Activated T-helper 9 cell treated with anti-CD3 and anti-CD28 coated beads, Interleukin-2, amount 50 U/mL, for 16 hours (primary cell): ENCODE data around the gene ATAD1.
"Not testable (repeated sequence)": the region's sequence is repeated elsewhere in the genome, so short reads cannot be mapped to it uniquely, and the experiment has no call there.

Experiments
- DNase-seq: peaks from one replicate; pipeline ENCODE4 v3.0.0-alpha.2; 2020; ENCODE audit warnings: low read depth

The ATAD1 gene

GRCh38 chr10:87846023-87846422 lies 28.0 kb upstream of the ATAD1 start:
- no peak for DNase-seq

GRCh38 chr10:87845624-87845998 lies 27.6 kb upstream of the ATAD1 start:
- no peak for DNase-seq

- no peak for DNase-seq
Observed at GRCh38 chr10:87844837-87845623, 27.0 kb upstream of the ATAD1 start.

- no peak for DNase-seq
Observed at GRCh38 chr10:87843714-87844113, 25.7 kb upstream of the ATAD1 start.

GRCh38 chr10:87842776-87843497 lies 24.9 kb upstream of the ATAD1 start:
- DNase-seq, result no peak

GRCh38 chr10:87842220-87842641 lies 24.2 kb upstream of the ATAD1 start:
- no peak for DNase-seq

GRCh38 chr10:87841186-87841585 lies 23.2 kb upstream of the ATAD1 start:
- DNase-seq, result no peak

GRCh38 chr10:87838650-87839049 lies 20.6 kb upstream of the ATAD1 start:
- no peak for DNase-seq

- DNase-seq, result no peak
Observed at GRCh38 chr10:87837445-87837844, 19.4 kb upstream of the ATAD1 start.

- no peak for DNase-seq
Observed at GRCh38 chr10:87836098-87836497, 18.1 kb upstream of the ATAD1 start.

- no peak for DNase-seq
Observed at GRCh38 chr10:87829986-87830729, 12.1 kb upstream of the ATAD1 start.

- not testable (repeated sequence) for DNase-seq
Observed at GRCh38 chr10:87829051-87829450, 11.0 kb upstream of the ATAD1 start.

- no peak for DNase-seq
Observed at GRCh38 chr10:87827681-87828080, 9.7 kb upstream of the ATAD1 start.

- no peak for DNase-seq
Observed at GRCh38 chr10:87826653-87827052, 8.6 kb upstream of the ATAD1 start.

GRCh38 chr10:87819289-87819585 lies 1.2 kb upstream of the ATAD1 start:
- no peak for DNase-seq

- peak; percentile 47 for DNase-seq
Observed at GRCh38 chr10:87818505-87819288, 671 bp upstream of the ATAD1 start.

- no peak for DNase-seq
Observed at GRCh38 chr10:87816898-87817608, 973 bp downstream of the ATAD1 start.

- DNase-seq, result no peak
Observed at GRCh38 chr10:87816163-87816897, 1.7 kb downstream of the ATAD1 start.

- no peak for DNase-seq
Observed at GRCh38 chr10:87804939-87805569, 13.0 kb downstream of the ATAD1 start.

- no peak for DNase-seq
Observed at GRCh38 chr10:87803831-87804230, 14.2 kb downstream of the ATAD1 start.
